Stomach smooth muscle (tissue), 2 donors: ENCODE results near the gene ITGAX.

ENCODE experiments used
- H3K27ac ChIP-seq: one replicate; pipeline ENCODE4 v1.7.0; 2013; ENCODE audit warnings: mild to moderate bottlenecking, low read length, inconsistent platforms
- H3K27me3 ChIP-seq, 2 donors: one replicate each; pipeline ENCODE4 v1.7.0; 2013; ENCODE audit warnings: low read length in 2 of 2; ENCODE audit not compliant: insufficient read depth in 2 of 2, control insufficient read depth in 1 of 2
- H3K36me3 ChIP-seq, 2 donors: one replicate each; pipeline ENCODE4 v1.7.0; 2013; ENCODE audit warnings: low read length in 2 of 2; ENCODE audit not compliant: control insufficient read depth in 2 of 2, insufficient read depth in 2 of 2
- H3K4me1 ChIP-seq: one replicate; pipeline ENCODE4 v1.7.0; 2013; ENCODE audit warnings: low read length; ENCODE audit not compliant: control insufficient read depth, insufficient read depth
- H3K4me3 ChIP-seq, 2 donors: one replicate each; pipeline ENCODE4 v1.7.0; 2013; ENCODE audit warnings: low read length in 2 of 2
- H3K9ac ChIP-seq, 2 donors: one replicate each; pipeline ENCODE4 v1.7.0; 2013; ENCODE audit warnings: low read length in 2 of 2, mild to moderate bottlenecking in 1 of 2
- H3K9me3 ChIP-seq, 2 donors: one replicate each; pipeline ENCODE4 v1.7.0; 2013; ENCODE audit warnings: low read length in 2 of 2; ENCODE audit not compliant: control insufficient read depth in 2 of 2
- donor health status: healthy.
- donor health status: Pancreatic carcinoma.

ITGAX gene

GRCh38 chr16:31377210-31377903 lies 22.4 kb downstream of the ITGAX start:
- Histone ChIP-seq H3K36me3 (no peaks in the 10 kb centered on the region), H3K9me3 (peaks cover 0 to 6% of the 10 kb centered on the region in 2 donors), H3K27ac (no peak overlapping the region), H3K4me1 (no peaks in the 10 kb centered on the region), H3K27me3 (peaks cover under 1 to 3% of the 10 kb centered on the region in 2 donors), H3K4me3 (no peak overlapping the region), H3K9ac (no peak overlapping the region)

DNA sequence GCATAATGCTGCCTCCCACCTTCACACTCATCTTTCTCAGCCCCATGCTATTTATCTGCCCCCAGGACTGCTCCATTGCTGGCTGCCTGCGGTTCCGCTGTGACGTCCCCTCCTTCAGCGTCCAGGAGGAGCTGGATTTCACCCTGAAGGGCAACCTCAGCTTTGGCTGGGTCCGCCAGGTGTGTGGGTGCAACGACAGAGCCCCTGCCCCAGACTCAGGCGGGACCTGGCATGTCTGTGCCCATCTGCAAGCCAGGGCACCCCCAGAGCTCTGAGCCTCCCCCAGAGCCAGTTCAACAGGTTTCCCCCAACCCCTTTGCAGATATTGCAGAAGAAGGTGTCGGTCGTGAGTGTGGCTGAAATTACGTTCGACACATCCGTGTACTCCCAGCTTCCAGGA lies 25.2 kb downstream of the ITGAX start:
- H3K27me3 ChIP-seq, result peaks cover 7 to 10% of the 10 kb centered on the region in 2 donors
- H3K9ac ChIP-seq, result no peak overlapping the region
- peaks cover 0 to 3% of the 10 kb centered on the region in 2 donors for H3K9me3 ChIP-seq
- no peaks in the 10 kb centered on the region for H3K36me3 ChIP-seq
- H3K4me3 ChIP-seq, result no peak overlapping the region
- H3K27ac ChIP-seq, result no peak overlapping the region
- no peaks in the 10 kb centered on the region for H3K4me1 ChIP-seq

DNA sequence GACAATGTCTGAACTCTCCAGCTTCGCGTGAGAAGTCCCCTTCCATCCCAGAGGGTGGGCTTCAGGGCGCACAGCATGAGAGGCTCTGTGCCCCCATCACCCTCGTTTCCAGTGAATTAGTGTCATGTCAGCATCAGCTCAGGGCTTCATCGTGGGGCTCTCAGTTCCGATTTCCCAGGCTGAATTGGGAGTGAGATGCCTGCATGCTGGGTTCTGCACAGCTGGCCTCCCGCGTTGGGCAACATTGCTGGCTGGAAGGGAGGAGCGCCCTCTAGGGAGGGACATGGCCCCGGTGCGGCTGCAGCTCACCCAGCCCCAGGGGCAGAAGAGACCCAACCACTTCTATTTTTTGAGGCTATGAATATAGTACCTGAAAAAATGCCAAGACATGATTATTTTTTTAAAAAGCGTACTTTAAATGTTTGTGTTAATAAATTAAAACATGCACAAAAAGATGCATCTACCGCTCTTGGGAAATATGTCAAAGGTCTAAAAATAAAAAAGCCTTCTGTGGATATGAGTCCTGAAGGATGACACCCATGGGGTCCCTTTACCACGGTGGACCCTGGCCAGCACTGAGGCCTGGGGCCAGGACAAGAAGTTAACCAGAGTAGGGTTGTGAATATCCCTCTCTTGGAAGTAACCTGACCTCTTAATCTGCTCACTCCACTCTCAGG lies 27.6 kb downstream of the ITGAX start:
- Histone ChIP-seq H3K36me3 (no peaks in the 10 kb centered on the region), H3K27ac (no peak overlapping the region)

GRCh38 chr16:31385680-31386079 lies 30.7 kb downstream of the ITGAX start:
- Histone ChIP-seq H3K27ac (no peak overlapping the region), H3K4me3 (no peak overlapping the region), H3K36me3 (no peaks in the 10 kb centered on the region), H3K9me3 (no peaks in the 10 kb centered on the region), H3K27me3 (peaks cover 10 to 11% of the 10 kb centered on the region in 2 donors), H3K9ac (no peak overlapping the region), H3K4me1 (no peaks in the 10 kb centered on the region)

More for the DNA sequence above, 27.6 kb downstream of the ITGAX start:
- Histone ChIP-seq H3K27me3 (peaks cover 10 to 11% of the 10 kb centered on the region in 2 donors), H3K9ac (no peak overlapping the region), H3K4me3 (no peak overlapping the region), H3K9me3 (no peaks in the 10 kb centered on the region), H3K4me1 (no peaks in the 10 kb centered on the region)

- Histone ChIP-seq H3K27me3 (peaks cover 10 to 11% of the 10 kb centered on the region in 2 donors), H3K9me3 (no peaks in the 10 kb centered on the region), H3K4me3 (no peak overlapping the region), H3K9ac (no peak overlapping the region), H3K4me1 (no peaks in the 10 kb centered on the region), H3K27ac (no peak overlapping the region), H3K36me3 (no peaks in the 10 kb centered on the region)
Measured at GRCh38 chr16:31386157-31386984, 31.4 kb downstream of the ITGAX start.

- Histone ChIP-seq H3K27ac (no peak overlapping the region), H3K27me3 (peaks cover 2 to 6% of the 10 kb centered on the region in 2 donors), H3K9ac (no peak overlapping the region), H3K4me3 (no peak overlapping the region), H3K4me1 (no peaks in the 10 kb centered on the region), H3K36me3 (no peaks in the 10 kb centered on the region), H3K9me3 (no peaks in the 10 kb centered on the region)
Measured at GRCh38 chr16:31388535-31388934, 33.6 kb downstream of the ITGAX start.

- no peak overlapping the region for H3K27ac ChIP-seq
- H3K4me3 ChIP-seq, result no peak overlapping the region
- H3K27me3 ChIP-seq, result peaks cover 2 to 6% of the 10 kb centered on the region in 2 donors
- no peaks in the 10 kb centered on the region for H3K4me1 ChIP-seq
- no peaks in the 10 kb centered on the region for H3K36me3 ChIP-seq
- H3K9me3 ChIP-seq, result no peaks in the 10 kb centered on the region
- no peak overlapping the region for H3K9ac ChIP-seq
Measured at GRCh38 chr16:31390504-31391041, 35.6 kb downstream of the ITGAX start.

DNA sequence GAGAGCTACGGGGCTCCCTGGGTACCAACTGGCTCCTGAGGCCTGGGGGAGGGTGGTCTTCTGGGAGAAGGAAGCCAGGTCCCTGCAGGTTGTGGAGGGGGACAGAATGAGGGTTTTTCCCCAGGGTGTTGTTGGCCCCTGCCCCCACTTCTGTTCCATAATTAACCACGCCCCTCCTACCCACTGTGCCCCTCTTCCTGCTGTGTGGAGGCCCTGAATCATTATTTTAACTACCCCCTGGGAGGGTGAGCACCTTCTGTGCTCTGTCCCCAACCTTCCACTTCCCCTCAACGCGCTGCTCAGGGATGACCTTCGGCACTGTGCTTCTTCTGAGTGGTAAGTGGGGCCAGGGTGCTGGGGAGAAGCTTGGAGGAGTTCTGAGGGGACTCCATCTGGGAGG lies 38.1 kb downstream of the ITGAX start, which contains the start of gene ITGAD:
ITGAD (plus strand) TSS at position 280 of the 400 bp plus-strand sequence; CDS start at position 306, 26 bp downstream.
- H3K9me3 ChIP-seq, result no peaks in the 10 kb centered on the region
- no peak within 1 kb of the TSS for H3K9ac ChIP-seq
- H3K36me3 ChIP-seq, result no peaks in the 10 kb centered on the region
- H3K27me3 ChIP-seq, result peaks cover 2% of the 10 kb centered on the region in 2 donors
- H3K4me1 ChIP-seq, result no peaks in the 10 kb centered on the region
- no peak within 1 kb of the TSS for H3K4me3 ChIP-seq
- H3K27ac ChIP-seq, result no peak within 1 kb of the TSS

- Histone ChIP-seq H3K27ac (no peak overlapping the region), H3K9me3 (peaks cover 0 to 12% of the 10 kb centered on the region in 2 donors), H3K27me3 (peaks cover 2% of the 10 kb centered on the region in 2 donors), H3K9ac (no peak overlapping the region), H3K4me1 (no peaks in the 10 kb centered on the region), H3K36me3 (no peaks in the 10 kb centered on the region), H3K4me3 (no peak overlapping the region)
Measured at GRCh38 chr16:31395647-31396046, 40.7 kb downstream of the ITGAX start.

- Histone ChIP-seq H3K4me1 (no peaks in the 10 kb centered on the region), H3K27me3 (peaks cover 2% of the 10 kb centered on the region in 2 donors), H3K9ac (no peak overlapping the region), H3K36me3 (no peaks in the 10 kb centered on the region), H3K27ac (no peak overlapping the region), H3K4me3 (no peak overlapping the region), H3K9me3 (peaks cover 0 to 12% of the 10 kb centered on the region in 2 donors)
Measured at GRCh38 chr16:31397096-31397660, 42.2 kb downstream of the ITGAX start.
